NCI-H2196 (cell line): Measurements from ENCODE around the gene DCAF11.
"Not testable (repeated sequence)": the region's sequence is repeated elsewhere in the genome, so short reads cannot be mapped to it uniquely, and the experiment has no call there.

Source experiments
- DNase-seq: peaks from one replicate; lab custom pipeline; 2025; ENCODE audit not compliant: unreplicated experiment; lab: John Stamatoyannopoulos, UW

DCAF11 gene

DNA sequence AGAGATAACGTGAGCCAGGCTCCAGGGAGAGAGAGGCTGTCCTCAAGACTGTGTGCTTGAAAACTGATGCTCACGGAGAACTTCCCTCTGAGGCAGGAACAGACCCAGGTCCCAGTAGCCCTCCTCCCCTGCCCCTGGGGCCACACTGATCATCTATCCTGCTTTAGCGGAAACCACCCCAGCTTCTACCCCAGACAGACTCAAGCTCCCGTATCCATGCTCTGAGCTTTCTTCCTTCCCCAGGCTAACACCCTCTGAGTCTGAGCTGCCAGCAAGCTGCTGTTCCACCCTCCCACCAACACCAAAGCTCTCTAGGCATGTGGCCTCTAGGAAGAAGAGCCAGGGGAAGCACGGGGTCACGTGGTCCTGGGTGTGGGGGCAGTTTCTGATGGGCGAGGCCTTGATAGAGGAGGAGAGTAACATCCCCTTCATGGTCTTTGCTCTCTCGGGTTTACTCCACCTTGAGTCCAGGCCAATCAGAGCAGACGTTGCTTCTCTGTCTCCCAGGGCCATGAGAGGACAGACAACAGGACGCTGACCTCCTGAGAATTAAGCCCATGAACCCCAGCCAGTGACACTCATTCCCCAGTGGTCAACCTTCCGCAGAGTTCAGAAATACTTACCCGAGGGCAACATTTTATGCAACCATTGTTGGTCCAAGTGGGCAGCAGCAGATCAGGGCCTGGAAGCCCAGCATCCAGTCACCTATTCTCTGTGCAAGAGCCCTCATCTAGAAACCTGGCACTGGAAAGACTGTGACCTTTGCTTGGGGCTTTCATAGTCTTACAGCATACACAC, 19.1 kb upstream of the DCAF11 start:
- peak; percentile 72 for DNase-seq

- no peak for DNase-seq
Measured at GRCh38 chr14:24096545-24097181, 17.9 kb upstream of the DCAF11 start.

DNA sequence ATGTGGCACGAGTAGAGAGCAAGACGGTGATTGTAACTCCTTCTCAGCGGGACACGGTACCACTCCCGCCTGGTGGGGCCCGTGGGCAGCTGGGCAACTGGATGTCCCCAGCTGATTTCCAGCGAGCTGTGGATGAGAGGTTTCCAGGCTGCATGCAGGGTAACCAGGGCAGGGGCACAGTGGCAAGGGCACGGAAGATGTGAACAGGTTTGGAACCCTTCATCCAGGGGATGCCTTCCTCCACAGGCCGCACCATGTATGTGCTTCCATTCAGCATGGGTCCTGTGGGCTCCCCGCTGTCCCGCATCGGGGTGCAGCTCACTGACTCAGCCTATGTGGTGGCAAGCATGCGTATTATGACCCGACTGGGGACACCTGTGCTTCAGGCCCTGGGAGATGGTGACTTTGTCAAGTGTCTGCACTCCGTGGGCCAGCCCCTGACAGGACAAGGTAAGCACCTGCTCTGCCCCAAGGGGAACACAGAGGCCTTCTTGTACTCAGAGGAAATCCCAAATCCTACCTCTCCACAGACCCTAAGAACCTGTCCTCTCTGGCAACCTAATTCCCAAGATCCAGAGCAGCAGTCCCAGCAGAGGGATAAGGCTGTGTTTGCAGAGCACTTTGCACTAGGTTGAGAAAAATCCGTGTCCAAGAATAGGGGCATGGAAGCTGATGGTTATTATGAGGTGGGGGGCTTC, 16.2 kb upstream of the DCAF11 start:
- DNase-seq, result no peak

DNA sequence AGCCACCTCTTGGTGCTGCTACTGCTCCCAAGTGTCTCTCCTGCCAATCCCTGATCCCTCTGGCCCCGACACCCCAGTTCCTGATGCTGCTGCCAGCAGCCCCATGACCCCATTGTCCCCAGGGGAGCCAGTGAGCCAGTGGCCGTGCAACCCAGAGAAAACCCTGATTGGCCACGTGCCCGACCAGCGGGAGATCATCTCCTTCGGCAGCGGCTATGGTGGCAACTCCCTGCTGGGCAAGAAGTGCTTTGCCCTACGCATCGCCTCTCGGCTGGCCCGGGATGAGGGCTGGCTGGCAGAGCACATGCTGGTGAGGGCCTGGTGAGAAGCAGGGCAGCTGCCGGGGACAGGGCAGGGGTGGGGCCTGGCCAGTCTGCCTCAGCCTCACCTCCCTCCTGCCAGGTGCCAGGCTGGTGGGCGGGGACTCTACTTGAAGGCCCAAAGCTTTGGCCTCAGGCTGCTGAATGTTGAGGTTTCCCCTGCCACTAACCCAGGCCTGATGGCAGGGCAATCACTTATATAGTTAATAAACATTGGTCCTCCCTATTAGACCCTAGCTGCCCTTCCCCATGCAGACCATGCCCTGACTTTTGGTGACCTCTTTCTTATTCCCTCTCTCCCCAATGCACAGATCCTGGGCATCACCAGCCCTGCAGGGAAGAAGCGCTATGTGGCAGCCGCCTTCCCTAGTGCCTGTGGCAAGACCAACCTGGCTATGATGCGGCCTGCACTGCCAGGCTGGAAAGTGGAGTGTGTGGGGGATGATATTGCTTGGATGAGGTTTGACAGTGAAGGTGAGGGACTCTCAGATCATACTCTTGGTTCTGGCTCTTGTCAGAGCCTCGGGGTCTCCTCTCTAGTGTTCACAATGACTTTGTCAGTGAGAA, 15.4 kb upstream of the DCAF11 start:
- peak; percentile 89 for DNase-seq

DNA sequence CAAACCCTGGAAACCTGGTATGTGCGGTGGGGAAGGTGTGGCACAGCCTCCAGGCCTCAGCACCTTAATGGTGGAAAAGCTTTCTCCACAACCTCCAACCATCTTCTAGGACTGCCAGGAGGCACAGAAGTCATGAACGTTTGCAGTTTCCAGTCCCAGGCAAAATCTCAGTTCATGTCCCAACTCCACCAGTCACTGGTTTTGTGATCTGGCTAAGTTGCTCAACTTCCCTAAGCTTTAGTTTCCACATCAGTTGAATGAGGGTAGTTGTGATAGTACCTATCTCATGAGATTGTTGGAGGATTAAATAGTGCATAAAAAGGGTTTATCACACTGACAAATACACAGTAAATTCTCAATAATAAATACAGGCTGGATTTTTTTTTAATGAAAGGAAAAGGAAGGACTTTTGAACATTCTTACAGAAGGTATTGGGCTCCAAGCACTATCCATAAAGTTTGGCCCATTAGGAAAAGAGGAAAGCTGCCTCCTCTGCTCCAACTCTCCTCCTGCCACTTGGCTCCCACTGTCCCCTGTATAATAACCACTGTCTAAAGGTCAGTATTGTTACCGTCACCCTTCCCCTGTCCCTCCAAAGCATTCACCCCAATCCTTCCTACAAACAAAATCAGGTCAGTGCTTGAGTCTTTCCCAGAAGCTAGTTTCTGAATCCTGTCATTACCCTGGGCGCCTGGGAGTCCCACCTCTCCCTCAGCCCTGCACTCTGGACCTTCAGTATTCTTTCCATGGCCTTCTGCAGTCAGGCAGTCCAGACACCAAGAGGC, 14.2 kb upstream of the DCAF11 start:
- no peak for DNase-seq

GRCh38 chr14:24100982-24101494, 13.5 kb upstream of the DCAF11 start:
- DNase-seq, result no peak

GRCh38 chr14:24102357-24103048, 12.1 kb upstream of the DCAF11 start:
- DNase-seq, result no peak

GRCh38 chr14:24103451-24103850, 11.1 kb upstream of the DCAF11 start:
- no peak for DNase-seq

DNA sequence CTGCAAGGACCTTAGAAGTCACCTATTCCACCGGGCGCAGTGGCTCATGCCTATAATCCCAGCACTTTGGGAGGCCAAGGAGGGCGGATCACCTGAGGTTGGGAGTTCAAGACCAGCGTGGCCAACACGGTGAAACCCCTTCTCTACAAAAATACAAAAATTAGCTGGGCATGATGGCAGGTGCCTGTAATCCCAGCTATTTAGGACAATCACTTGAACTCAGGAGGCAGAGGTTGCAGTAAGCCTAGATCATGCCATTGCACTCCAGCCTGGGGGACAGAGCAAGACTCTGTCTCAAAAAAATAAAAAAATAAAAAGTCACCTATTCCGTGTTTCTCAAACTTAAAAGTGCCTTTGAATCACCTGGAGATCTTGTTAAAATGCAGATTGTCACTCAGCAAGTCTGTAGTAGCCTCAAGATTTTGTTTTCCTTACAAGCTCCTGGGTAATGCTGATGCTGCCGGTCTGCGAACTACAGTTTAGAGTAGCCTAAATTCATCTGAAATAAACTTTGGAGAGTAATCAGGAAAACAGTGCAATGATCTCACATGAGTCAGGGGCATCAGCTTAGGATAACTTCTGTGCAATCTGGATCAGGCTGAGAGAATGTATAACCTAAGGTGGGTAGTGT, 8.9 kb upstream of the DCAF11 start:
- not testable (repeated sequence) for DNase-seq

- DNase-seq, result no peak
Measured at GRCh38 chr14:24106672-24107271, 7.8 kb upstream of the DCAF11 start.

- no peak for DNase-seq
Measured at GRCh38 chr14:24108336-24108874, 6.2 kb upstream of the DCAF11 start.

DNA sequence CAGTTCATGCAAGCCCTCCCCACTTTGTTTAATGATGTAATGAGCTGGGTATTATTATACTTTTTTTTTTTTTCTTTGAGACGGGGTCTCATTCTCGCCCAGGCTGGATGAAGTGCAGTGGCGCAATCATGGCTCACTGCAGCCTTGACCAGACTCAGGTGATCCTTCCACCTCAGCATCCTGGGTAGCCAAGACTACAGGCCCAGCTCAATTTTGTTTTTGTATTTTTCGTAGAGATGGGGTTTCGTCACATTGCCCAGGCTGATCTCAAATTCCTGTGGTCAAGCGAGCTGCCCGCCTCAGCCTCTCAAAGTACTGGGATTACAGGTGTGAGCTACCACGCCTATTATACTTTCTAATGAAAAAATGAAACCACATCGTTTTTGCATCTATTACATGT, 4.5 kb upstream of the DCAF11 start:
- no peak for DNase-seq

DNA sequence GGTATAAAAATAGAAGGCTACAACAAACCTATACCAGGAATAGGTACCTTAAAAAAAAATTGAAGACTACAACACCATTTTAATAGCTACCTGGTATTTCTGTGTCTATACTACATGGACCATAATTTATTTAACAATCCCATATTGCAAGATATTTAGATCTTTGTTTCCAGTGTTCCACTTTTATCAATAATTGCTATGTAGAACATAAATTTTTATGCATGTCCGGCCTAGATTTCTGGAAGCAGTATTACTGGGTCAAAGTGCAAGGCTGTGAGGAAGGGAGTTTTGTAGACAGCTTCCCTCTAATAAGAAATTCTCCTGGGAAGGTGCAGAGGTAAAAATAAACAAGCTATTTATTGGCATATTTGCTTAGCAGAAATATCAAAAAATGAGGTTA, 4.1 kb upstream of the DCAF11 start:
- DNase-seq, result no peak

DNA sequence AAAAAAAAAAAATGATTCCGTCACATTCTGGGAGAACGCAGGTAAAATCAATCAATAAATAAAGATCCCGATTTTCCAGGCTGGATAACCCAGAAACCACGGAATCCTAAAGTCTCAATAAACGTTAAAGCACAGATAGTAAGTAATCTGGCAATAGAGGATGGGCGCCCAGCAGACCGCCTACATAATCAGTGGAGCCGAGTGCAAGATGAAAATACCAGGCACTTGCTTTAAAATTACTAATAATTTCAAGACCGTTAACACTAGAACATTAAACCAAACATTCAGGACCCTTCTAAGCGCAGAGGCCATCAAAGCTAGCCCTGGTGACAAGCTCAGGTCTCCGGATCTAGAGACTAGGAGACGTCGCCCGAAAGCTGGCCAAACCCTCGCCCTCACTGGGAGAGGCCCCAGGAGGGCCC, 1.2 kb upstream of the DCAF11 start:
- DNase-seq, result peak; percentile 54

- DNase-seq, result peak; percentile 90
Measured at GRCh38 chr14:24113801-24114531, 611 bp upstream of the DCAF11 start.

GRCh38 chr14:24115422-24116127, 998 bp downstream of the DCAF11 start:
- DNase-seq, result no peak
